RPMI7951 (cell line): Measurements from ENCODE around the gene OR13F1. TPM values are rescaled to one million over a fixed set of nuclear protein-coding genes. Genes with fewer than 3 reads are reported as not detected.
"Not testable (repeated sequence)": the region's sequence is repeated elsewhere in the genome, so short reads cannot be mapped to it uniquely, and the experiment has no call there.

ENCODE experiments used
- DNase-seq: peaks from one replicate; pipeline ENCODE4 v3.0.0-alpha.2; 2012; ENCODE audit warnings: low read depth
- total RNA-seq: library from RNA; depleted of rRNA; stranded (reverse); fragments of >200 nt; shearing (Covaris generic); gene quantifications from 2 replicates; pipeline ENCODE4 v1.2.3, GENCODE V29; 2014; rRNA removed

The OR13F1 gene, protein sequence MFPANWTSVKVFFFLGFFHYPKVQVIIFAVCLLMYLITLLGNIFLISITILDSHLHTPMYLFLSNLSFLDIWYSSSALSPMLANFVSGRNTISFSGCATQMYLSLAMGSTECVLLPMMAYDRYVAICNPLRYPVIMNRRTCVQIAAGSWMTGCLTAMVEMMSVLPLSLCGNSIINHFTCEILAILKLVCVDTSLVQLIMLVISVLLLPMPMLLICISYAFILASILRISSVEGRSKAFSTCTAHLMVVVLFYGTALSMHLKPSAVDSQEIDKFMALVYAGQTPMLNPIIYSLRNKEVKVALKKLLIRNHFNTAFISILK
- not detected in 2 replicates for total RNA-seq

DNA sequence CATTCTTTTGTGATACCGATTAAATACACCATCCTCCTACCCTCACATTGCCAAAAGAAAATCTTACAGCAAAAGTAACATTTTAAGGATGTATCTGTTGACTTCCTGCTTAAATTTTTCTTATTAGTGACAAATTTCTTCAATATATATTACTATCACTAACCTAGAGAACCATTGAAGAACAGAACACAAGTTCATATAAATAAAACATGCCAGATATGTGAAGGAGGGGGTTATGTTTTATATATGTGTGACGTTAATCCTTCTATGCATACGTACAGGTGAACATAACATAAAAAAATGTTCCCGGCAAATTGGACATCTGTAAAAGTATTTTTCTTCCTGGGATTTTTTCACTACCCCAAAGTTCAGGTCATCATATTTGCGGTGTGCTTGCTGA, at the start of gene OR13F1:
Gene OR13F1 (plus strand): TSS at position 301 of the 400 bp plus-strand sequence. CDS start 0 bp downstream, at position 301.
- no peak for DNase-seq

DNA sequence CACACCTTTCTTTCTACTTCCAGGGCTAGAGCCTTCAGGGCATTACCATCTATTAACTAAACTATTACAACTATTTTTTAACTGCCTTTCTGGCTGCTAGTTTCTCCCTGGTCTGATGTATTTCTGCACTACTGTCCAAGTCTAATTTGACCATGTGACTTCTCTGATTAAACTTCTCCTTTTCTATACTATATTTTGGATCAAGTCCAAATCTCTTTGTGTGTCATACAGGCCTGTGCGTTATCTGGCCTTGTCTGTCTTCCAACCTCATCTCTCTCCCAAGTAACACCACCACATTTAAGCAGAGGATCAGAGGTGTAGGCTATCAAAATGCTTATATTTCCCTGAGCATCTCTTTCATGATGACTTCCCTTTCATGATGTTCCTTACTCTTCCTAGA, 47.2 kb upstream of the OR13F1 start:
- no peak for DNase-seq

DNA sequence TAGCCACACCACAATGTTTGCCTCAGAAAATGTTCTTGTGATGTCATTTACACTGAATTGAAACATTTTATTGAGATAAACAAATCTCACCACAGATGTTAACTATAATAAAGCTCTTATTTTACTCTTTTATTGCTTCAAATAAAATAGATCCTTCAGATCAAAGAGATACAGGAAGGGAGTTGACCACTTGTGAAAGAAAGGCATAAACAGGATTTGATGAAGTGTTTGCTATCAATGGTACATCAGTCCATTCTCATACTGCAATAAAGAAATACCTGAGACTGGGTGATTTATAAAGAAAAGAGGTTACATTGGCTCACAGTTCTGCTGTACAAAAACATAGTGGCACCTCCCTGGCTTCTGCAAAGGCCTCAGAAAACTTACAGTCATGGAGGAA, 40.2 kb upstream of the OR13F1 start:
- no peak for DNase-seq

DNA sequence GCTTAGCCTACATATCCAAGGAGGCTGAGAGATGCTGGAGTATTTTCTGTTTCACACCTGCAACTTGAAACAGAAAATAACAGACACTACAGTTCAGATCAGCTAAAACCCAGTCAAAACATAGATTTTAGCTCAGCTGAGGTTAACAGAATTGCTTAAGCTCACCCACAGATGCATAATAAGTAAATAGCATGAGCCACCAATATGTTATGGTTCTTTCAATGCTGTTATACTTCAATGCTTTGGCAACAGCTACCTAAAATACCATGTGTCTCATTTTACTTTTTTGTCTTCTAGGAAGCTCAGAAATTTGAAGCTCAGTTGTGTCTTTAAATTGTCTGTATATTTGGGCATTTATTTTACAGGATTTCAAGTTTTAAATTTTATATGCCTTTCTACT, 35.8 kb upstream of the OR13F1 start:
- DNase-seq: no peak

DNA sequence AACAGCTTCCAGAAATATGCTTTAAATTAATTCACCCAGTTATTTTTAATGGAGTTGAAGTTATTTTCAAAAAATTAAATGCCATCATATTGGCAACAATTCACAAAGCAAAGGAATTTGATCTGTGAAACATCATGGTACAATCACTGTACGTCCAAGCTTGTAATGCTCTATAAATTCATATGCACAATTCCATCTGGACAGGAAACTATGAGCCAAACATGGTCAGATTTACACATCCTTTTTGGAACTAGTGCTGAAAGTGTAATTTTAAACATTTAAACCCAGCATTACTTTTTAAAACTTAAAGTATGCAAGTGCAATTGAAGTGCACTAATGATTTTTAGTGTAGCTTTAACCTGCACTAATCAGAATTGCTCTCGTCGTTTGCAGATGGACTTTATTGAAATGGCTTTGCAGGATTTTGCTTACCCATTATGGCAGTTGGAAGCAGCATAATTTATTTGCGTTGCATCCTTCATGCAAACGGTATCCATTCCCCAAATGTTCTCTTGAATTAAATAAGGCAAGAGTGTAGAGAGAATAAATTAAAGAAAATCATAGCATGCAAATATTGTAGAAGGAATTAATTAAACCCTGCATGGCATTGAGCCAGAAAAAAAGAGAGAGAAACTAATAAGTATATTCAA, 21.0 kb upstream of the OR13F1 start:
- no peak for DNase-seq

DNA sequence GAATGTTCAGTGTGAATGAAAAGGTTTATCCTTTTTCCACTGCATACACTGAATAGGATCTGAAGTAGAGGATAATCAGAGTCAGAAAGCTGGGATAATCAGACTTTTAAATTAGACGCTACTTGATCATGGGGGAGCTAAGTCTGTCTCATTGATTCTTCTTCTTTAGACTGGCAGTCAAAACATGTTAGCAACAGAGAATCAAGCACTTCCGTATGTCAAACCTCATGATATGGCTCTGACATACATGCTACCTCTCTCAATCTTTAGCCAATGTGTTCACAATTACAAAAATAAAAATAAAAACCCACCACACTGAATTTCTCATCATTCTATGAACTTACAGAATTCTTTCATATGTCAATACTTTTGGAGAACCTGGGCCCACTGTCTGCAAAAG, 19.0 kb upstream of the OR13F1 start:
- DNase-seq: no peak

DNA sequence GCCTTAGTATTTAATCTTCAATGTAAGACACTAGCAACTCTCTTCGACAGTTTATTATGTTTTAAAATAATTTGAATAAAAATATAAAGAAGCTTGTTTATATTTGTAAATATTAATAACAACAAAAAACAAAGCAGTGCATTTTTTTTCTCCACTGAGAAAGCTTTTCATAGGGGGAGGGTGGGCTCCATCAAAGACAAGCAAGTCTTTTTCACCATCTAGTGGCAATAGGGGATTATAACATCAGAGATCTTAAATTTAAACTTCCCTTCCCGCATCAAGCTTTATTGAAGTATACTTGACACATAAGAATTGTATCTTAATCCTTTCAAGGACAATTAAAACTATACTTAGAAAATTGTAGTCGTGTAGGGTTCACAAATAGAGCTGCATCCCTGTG, 9.3 kb upstream of the OR13F1 start:
- peak; percentile 12 for DNase-seq

DNA sequence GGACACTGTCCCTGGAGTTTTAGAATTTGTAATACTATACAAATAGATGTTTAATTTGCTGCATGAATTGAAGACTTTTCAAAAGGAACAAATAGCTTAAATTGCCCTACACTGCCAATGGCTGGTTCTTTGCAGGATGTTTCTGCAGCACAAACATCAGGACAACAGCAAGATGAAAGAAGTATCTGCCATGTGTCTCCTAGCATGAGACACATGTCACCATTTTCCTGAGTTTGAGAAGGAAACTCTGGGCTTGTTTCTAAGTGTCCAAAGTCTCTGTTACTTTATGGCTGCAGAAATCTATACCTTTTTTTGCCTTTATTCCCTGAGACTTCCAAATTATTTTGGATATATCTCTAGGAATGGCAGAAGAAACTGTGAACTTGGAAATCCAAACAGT, 623 bp upstream of the OR13F1 start:
- DNase-seq: no peak

DNA sequence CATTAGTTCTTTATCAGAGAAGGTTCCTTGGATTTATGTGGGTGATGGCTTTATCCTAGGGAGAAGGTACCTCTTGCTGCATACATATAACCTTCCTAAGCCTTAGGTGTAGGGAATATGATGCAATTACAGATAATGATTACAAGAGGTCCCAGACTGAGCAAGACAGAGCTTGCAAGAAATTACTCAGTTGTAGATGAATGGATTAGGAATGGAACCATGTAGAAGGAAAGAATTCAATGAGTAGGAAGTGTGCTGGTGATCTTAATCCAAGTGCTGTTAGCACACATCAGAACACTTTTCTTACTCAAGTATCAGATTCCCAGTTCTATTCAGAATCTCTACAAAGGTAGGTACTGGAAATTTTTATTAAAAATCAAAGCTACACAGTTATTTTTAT, 2.5 kb downstream of the OR13F1 start:
- no peak for DNase-seq

DNA sequence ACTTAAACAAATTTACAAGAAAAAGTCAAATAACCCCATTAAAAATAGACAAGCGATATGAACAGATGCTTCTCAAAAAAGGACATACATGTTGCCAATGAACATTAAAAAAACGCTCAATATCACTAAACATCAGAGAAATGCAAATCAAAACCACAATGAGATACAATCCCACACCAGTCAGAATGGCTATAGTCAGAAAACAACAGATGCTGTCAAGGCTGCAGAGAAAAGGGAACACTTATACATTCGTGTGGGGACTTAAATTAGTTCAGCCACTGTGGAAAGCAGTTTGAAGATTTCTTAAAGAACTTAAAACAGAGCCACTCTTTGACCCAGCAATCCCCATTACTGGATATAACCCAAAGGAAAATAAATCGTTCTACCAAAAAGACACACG, 10.8 kb downstream of the OR13F1 start:
- no peak for DNase-seq

DNA sequence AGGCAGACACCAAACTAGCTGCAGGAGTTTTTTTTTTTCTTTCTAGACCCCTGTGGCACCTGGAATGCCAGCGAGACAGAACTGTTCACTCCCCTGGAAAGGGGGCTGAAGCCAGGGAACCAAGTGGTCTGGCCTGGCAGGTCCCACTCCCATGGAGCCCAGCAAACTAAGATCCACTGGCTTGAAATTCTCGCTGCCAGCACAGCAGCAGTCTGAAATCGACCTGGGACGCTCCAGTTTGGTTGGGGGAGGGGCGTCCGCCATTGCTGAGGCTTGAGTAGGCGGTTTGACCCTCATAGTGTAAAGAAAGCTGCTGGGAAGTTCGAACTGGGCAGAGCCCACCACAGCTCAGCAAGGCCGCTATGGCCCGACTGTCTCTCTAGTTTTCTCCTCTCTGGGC, 16.2 kb downstream of the OR13F1 start:
- not testable (repeated sequence) for DNase-seq

DNA sequence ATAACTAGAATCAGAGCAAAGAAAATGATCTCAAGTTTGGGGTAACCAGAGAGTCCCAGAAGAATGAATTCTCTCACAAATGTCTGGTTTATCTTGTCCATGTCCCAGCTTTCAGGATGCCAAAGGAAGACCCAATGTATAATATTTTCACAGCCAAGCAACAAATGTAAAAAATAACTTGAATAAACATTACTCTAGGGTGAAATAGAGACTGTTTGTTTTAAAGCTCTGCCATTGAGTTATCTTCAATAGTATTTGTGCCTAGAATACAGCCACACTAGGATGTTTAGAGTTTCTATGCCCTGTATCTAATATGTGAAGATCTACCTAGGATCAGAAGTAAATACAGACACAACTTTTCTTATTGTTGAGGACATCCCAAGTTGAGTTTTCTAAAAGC, 23.0 kb downstream of the OR13F1 start, which contains the start of gene OR13C4:
Gene OR13C4 (minus strand): TSS at position 101 of the 400 bp plus-strand sequence. CDS start 0 bp downstream, at position 101.
- DNase-seq: no peak

DNA sequence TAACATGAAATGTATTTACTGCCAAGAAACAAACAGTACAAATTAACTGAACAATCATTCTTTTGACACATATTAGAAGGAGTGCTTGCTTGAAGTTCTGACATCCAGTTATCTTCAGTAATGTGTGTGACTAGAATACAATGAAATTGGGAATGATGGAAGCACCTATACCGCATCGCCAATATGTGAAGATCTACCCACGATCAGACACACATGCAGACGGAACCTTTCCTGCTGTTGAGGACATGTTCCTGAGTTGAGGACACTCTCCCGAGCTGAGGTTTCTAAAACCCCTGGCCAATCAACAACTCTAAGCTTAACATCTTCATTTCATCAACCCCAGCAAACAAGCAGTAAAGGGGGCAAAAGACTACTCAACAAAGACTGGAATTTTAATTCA, 32.7 kb downstream of the OR13F1 start, which contains the start of gene OR13C3:
Gene OR13C3 (minus strand): TSS at position 101 of the 400 bp plus-strand sequence. CDS start 133 bp downstream, outside the sequence.
- no peak for DNase-seq

DNA sequence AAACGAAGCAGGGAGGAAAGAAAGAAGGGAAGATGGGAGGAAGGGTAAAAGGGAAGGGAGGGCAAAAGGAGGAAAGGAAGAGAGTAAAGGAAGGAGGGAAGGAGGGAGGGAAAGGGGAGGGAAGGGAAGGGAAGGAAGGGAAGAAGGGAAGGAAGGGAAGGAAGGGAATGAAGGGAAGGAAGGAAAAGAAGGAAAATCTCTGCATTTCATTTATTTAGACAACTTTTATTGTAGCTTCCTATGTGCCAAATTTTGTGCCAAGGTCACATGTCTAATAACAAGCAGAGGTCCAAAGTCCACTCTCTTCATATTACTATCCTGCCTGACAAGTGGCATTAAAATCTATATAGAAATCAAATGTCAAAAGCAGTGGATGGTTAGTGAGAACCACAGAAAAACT, 35.2 kb downstream of the OR13F1 start:
- DNase-seq: no peak

DNA sequence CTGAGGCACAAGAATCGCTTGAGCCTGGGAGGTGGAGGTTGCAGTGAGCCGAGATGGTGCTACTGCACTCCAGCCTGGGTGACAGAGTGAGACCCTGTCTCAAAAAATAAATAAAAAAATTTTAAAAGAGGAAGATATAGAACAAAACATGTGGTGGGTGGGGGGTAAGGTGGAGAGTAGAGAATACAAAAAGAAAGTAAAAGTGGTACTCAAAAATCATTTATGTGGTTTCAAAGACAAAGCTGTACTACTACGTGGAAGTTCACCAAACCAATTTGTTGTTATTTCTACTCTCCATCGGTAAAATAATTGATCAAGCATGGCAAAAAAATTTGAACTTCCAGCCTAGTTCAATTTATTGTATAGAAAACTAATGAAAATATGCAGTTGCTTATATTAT, 40.6 kb downstream of the OR13F1 start:
- no peak for DNase-seq

DNA sequence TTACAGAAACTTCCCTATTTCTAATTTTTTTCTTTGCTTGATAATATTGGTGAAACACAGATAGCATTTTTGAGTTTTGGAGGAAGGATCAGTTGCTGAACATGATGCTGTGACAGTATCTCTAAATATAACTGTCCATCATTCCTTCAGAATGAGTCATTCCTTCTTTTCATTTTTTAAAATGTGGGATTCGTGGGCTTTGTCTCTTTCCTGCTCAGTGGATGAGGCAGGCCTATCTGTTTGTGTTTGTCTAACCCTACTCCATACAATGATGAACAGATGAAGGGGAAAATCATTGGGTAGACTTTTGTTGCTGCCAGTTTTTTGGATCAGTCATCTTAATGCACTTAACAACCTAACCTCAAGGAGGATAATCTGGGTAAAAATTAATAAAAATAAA, 49.2 kb downstream of the OR13F1 start:
- peak; percentile 10 for DNase-seq

Other genes with a start within 250 kb of the OR13F1 start
- not detected in 2 replicates for gene OR13C4, start 22.9 kb downstream of the OR13F1 start, total RNA-seq
- not detected in 2 replicates for gene OR13C3, start 32.6 kb downstream of the OR13F1 start, total RNA-seq
- not detected in 2 replicates for gene OR13C8, start 64.9 kb downstream of the OR13F1 start, total RNA-seq
- not detected in 2 replicates for gene OR13C5, start 95.2 kb downstream of the OR13F1 start, total RNA-seq
- gene OR13C2, start 101.4 kb downstream of the OR13F1 start, total RNA-seq: not detected in 2 replicates
- not detected in 2 replicates for gene OR13C9, start 113.9 kb downstream of the OR13F1 start, total RNA-seq
- not detected in 2 replicates for gene OR13D1, start 190.3 kb downstream of the OR13F1 start, total RNA-seq
- 76.8 and 93.5 TPM in 2 replicates for gene NIPSNAP3A, start 243.4 kb downstream of the OR13F1 start, total RNA-seq